8988T (cell line): Measurements from ENCODE around the gene PODNL1.

Source experiments
- DNase-seq: peaks from one replicate; pipeline ENCODE4 v3.0.0; 2011

Gene PODNL1

GRCh38 chr19:13956365-13956744, 18.1 kb upstream of the PODNL1 start:
- DNase-seq, result no peak

- DNase-seq, result no peak
Observed at GRCh38 chr19:13955662-13956364, 17.6 kb upstream of the PODNL1 start.

GRCh38 chr19:13954185-13954584, 16.0 kb upstream of the PODNL1 start:
- DNase-seq, result no peak

GRCh38 chr19:13952931-13953531, 14.8 kb upstream of the PODNL1 start:
- no peak for DNase-seq

- DNase-seq, result peak; percentile 99
Observed at GRCh38 chr19:13952154-13952930, 14.1 kb upstream of the PODNL1 start, which contains the start of gene DCAF15. TSS of gene DCAF15 (plus strand) at chr19:13952509. CDS start at chr19:13952513, 4 bp downstream.

- DNase-seq, result no peak
Observed at GRCh38 chr19:13951799-13952153, 13.6 kb upstream of the PODNL1 start.

- DNase-seq, result no peak
Observed at GRCh38 chr19:13951043-13951442, 12.8 kb upstream of the PODNL1 start.

- DNase-seq, result no peak
Observed at GRCh38 chr19:13946414-13946813, 8.2 kb upstream of the PODNL1 start.

- no peak for DNase-seq
Observed at GRCh38 chr19:13942023-13942684, 3.9 kb upstream of the PODNL1 start.

- no peak for DNase-seq
Observed at GRCh38 chr19:13937479-13938300, 527 bp downstream of the PODNL1 start.

- DNase-seq, result no peak
Observed at GRCh38 chr19:13935765-13936510, 2.3 kb downstream of the PODNL1 start.

GRCh38 chr19:13934785-13935109, 3.5 kb downstream of the PODNL1 start:
- DNase-seq, result no peak

GRCh38 chr19:13932911-13933393, 5.3 kb downstream of the PODNL1 start:
- DNase-seq, result no peak

- DNase-seq, result no peak
Observed at GRCh38 chr19:13932149-13932637, 6.0 kb downstream of the PODNL1 start.

GRCh38 chr19:13931391-13932148, 6.6 kb downstream of the PODNL1 start:
- no peak for DNase-seq

GRCh38 chr19:13930402-13930801, 7.8 kb downstream of the PODNL1 start:
- DNase-seq, result no peak

- DNase-seq, result no peak
Observed at GRCh38 chr19:13929956-13930355, 8.3 kb downstream of the PODNL1 start.

GRCh38 chr19:13929340-13929739, 8.9 kb downstream of the PODNL1 start:
- DNase-seq, result no peak

- no peak for DNase-seq
Observed at GRCh38 chr19:13926715-13927114, 11.5 kb downstream of the PODNL1 start.

- no peak for DNase-seq
Observed at GRCh38 chr19:13926010-13926409, 12.2 kb downstream of the PODNL1 start.
